ENCODE measurements around the gene ARMCX2.

DNA sequence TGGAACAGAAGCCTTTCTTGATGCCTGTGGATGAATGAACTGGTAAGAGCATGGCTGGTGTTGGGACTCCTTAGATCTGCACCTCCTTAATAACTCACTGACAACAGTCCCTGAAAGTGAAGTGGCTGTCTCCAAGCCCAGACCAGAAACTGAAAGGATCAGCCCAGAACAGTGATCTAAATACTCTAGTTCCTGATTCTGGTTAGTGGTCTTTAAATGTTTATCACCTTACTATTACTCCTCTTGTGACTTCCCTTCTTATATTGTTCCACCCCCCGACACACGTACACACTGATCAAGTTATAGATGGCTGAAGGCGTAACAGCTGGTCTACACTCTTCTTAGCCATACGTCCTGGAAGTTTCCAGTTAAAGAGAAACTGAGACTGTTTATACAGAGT lies 33.8 kb upstream of the ARMCX2 start:
- TF ChIP-seq, protein P1, sequence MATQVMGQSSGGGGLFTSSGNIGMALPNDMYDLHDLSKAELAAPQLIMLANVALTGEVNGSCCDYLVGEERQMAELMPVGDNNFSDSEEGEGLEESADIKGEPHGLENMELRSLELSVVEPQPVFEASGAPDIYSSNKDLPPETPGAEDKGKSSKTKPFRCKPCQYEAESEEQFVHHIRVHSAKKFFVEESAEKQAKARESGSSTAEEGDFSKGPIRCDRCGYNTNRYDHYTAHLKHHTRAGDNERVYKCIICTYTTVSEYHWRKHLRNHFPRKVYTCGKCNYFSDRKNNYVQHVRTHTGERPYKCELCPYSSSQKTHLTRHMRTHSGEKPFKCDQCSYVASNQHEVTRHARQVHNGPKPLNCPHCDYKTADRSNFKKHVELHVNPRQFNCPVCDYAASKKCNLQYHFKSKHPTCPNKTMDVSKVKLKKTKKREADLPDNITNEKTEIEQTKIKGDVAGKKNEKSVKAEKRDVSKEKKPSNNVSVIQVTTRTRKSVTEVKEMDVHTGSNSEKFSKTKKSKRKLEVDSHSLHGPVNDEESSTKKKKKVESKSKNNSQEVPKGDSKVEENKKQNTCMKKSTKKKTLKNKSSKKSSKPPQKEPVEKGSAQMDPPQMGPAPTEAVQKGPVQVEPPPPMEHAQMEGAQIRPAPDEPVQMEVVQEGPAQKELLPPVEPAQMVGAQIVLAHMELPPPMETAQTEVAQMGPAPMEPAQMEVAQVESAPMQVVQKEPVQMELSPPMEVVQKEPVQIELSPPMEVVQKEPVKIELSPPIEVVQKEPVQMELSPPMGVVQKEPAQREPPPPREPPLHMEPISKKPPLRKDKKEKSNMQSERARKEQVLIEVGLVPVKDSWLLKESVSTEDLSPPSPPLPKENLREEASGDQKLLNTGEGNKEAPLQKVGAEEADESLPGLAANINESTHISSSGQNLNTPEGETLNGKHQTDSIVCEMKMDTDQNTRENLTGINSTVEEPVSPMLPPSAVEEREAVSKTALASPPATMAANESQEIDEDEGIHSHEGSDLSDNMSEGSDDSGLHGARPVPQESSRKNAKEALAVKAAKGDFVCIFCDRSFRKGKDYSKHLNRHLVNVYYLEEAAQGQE (IDR thresholded peaks at IDR 0.05; ENCODE audit: insufficient read depth in 1 of 2, low read depth in 2 of 2, low read length in 2 of 2): no peak
- TF ChIP-seq POLR2AphosphoS5 (IDR thresholded peaks at IDR 0.05; ENCODE audit: low read depth, low read length): no peak
